ENCODE measurements around the gene MCF2L2. TPM values are rescaled to one million over a fixed set of nuclear protein-coding genes. Genes with fewer than 3 reads are reported as not detected.

The MCF2L2 gene
- total and polyA plus RNA-seq, 7 donors = 0.17 to 2.7 (median 0.57) TPM

DNA sequence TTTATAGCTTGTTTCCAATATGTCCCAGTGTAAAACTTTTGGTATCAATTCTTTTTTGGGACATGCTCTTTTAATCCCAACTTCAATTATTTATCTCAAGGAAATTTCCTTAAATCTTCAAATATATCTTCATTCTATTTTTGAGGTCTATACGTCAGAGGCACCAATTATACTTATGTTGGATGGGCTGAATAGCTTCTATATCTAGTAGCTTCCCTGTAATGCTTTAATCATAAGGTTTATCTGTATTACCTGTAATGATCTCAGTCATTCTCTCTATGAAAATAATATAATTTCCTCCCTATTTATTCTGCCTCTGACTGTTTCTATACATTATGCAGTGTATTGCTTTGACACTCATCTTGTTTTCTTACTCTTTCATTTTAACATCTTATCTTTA lies 299.2 kb downstream of the MCF2L2 start:
- no peaks in the 10 kb centered on the region for H3K36me3 ChIP-seq (ENCODE audit: insufficient read depth in 1 of 2, low read depth in 1 of 2)
- no peaks in the 10 kb centered on the region for H3K4me1 ChIP-seq
- no peak overlapping the region for H3K4me3 ChIP-seq
- ATAC-seq (no peak), DNase-seq (no peak)
- intact Hi-C loops (cut with DNase I) = no loop called here
- WGBS, 3 donors = 81 to 86% (median 83%) methylated on average over 1 of the region's 1 CpG
- H3K27ac ChIP-seq = no peak overlapping the region
- no peaks in the 10 kb centered on the region for H3K27me3 ChIP-seq (ENCODE audit: insufficient read depth in 3 of 3, low read length in 2 of 3)
- no peak for TF ChIP-seq CTCF (IDR thresholded peaks at IDR 0.05)
- peaks cover 14% of the 10 kb centered on the region for H3K9me3 ChIP-seq

GRCh38 chr3:183128709-183129108 lies 299.7 kb downstream of the MCF2L2 start:
- WGBS, 3 donors = 89 to 93% (median 91%) methylated on average over 3 of the region's 3 CpGs
- Histone ChIP-seq H3K27ac (no peak overlapping the region), H3K36me3 (ENCODE audit: insufficient read depth in 1 of 2, low read depth in 1 of 2) (no peaks in the 10 kb centered on the region), H3K4me1 (no peaks in the 10 kb centered on the region), H3K27me3 (ENCODE audit: insufficient read depth in 3 of 3, low read length in 2 of 3) (no peaks in the 10 kb centered on the region), H3K9me3 (peaks cover 14% of the 10 kb centered on the region), H3K4me3 (no peak overlapping the region)
- ATAC-seq (no peak), DNase-seq (no peak)
- no peak for TF ChIP-seq CTCF (IDR thresholded peaks at IDR 0.05)
- intact Hi-C loops (cut with DNase I) = no loop called here

Other genes starting within 250 kb of the MCF2L2 start
- 10 to 100 TPM; 44.8 to 98.1 (median 63.7) TPM for gene B3GNT5, start 175.4 kb downstream of the MCF2L2 start, total RNA-seq
- gene B3GNT5, start 175.4 kb downstream of the MCF2L2 start, polyA plus RNA-seq = 10 to 100 TPM; 12.1 to 98.9 (median 43.4) TPM
- 1 to 10 TPM in 1 of 4 donors, under 1 TPM in 3; 0.42 to 1.3 (median 0.51) TPM for gene KLHL6, start 127.1 kb upstream of the MCF2L2 start, total RNA-seq
- under 1 TPM; 0.12 to 0.22 (median 0.13) TPM for gene KLHL6, start 127.1 kb upstream of the MCF2L2 start, polyA plus RNA-seq
- 100 to 1,000 TPM in 2 of 4 donors, 10 to 100 TPM in 2; 77.8 to 162 (median 123) TPM for gene KLHL24, start 207.0 kb upstream of the MCF2L2 start, total RNA-seq
- 10 to 100 TPM in 2 of 3 donors, 1 to 10 TPM in 1; 3.3 to 52.8 (median 25.7) TPM for gene KLHL24, start 207.0 kb upstream of the MCF2L2 start, polyA plus RNA-seq